HepG2 (cell line): ENCODE data around the gene PRRC2A. TPM values are rescaled to one million over a fixed set of nuclear protein-coding genes. Genes with fewer than 3 reads are reported as not detected.
A peak's percentile ranks its signal among the peaks of the same experiment; 100 is the strongest.

ENCODE experiments used
- AHR ChIP-seq: IDR thresholded peaks from 2 replicates; pipeline ENCODE4 v1.6.1; 2018; ENCODE audit warnings: missing genetic modification reagents, missing compliant biosample characterization
- E2F2 ChIP-seq: sonication (generic); formaldehyde crosslinking; IDR thresholded peaks from 2 replicates; pipeline ENCODE4 v1.4.0; 2020; ENCODE audit warnings: missing genetic modification reagents, borderline replicate concordance
- ELF3 ChIP-seq: IDR thresholded peaks from 2 replicates; pipeline ENCODE4 v1.6.1; 2016; ENCODE audit warnings: missing genetic modification reagents, missing compliant biosample characterization
- HNF1A ChIP-seq, 2 experiments: sonication (generic) in 1 of 2; formaldehyde crosslinking in 1 of 2; IDR thresholded peaks; 2 replicates each; pipeline versions ENCODE4 v1.4.0 to v1.6.1; 2016 to 2020; ENCODE audit warnings: borderline replicate concordance in 1 of 2, low read depth in 1 of 2, mild to moderate bottlenecking in 1 of 2, missing genetic modification reagents in 1 of 2
- HOXA5 ChIP-seq: sonication (generic); formaldehyde crosslinking; IDR thresholded peaks from 2 replicates; pipeline ENCODE4 v1.4.0; 2020; ENCODE audit warnings: missing genetic modification reagents
- IKZF4 ChIP-seq: sonication (generic); formaldehyde crosslinking; IDR thresholded peaks from 2 replicates; pipeline ENCODE4 v1.5.1; 2020; ENCODE audit warnings: borderline replicate concordance, mild to moderate bottlenecking, low read depth, missing genetic modification reagents; ENCODE audit errors: not compliant biosample characterization
- IKZF5 ChIP-seq: IDR thresholded peaks from 2 replicates; pipeline ENCODE4 v1.6.1; 2018; ENCODE audit warnings: missing genetic modification reagents, mild to moderate bottlenecking, missing compliant biosample characterization
- KDM5B ChIP-seq: sonication (generic); formaldehyde crosslinking; IDR thresholded peaks from 2 replicates; pipeline ENCODE4 v1.4.0; 2020; ENCODE audit warnings: missing genetic modification reagents, mild to moderate bottlenecking, borderline replicate concordance
- MAZ ChIP-seq, 2 experiments: sonication (generic) in 1 of 2; formaldehyde crosslinking in 1 of 2; IDR thresholded peaks; 2 replicates each; pipeline versions ENCODE4 v1.5.0 to v1.6.1; 2012 to 2020; ENCODE audit warnings: low read depth in 2 of 2, mild to moderate bottlenecking in 2 of 2, borderline replicate concordance in 1 of 2, improper control_type of control experiment in 1 of 2, low read length in 1 of 2, missing genetic modification reagents in 1 of 2, moderate library complexity in 1 of 2
- NAIF1 ChIP-seq: sonication (generic); formaldehyde crosslinking; IDR thresholded peaks from 2 replicates; pipeline ENCODE4 v1.5.0; 2020; ENCODE audit warnings: mild to moderate bottlenecking, missing genetic modification reagents, borderline replicate concordance
- NPAS2 ChIP-seq: sonication (generic); formaldehyde crosslinking; IDR thresholded peaks from 2 replicates; pipeline ENCODE4 v1.8.0; 2022; ENCODE audit warnings: mild to moderate bottlenecking, missing genetic modification reagents, borderline replicate concordance
- SMARCE1 ChIP-seq: fragments of 450-650 bp; IDR thresholded peaks from 2 replicates; pipeline ENCODE4 v1.6.1; 2017; ENCODE audit warnings: borderline replicate concordance
- XBP1 ChIP-seq: sonication (generic); formaldehyde crosslinking; IDR thresholded peaks from 2 replicates; pipeline ENCODE4 v1.5.0; 2020; ENCODE audit warnings: missing genetic modification reagents
- ZNF33B ChIP-seq: sonication (generic); formaldehyde crosslinking; IDR thresholded peaks from 2 replicates; pipeline ENCODE4 v1.5.1; 2020; ENCODE audit warnings: mild to moderate bottlenecking, missing genetic modification reagents
- ZNF367 ChIP-seq: sonication (generic); formaldehyde crosslinking; IDR thresholded peaks from 2 replicates; pipeline ENCODE4 v1.4.0; 2020; ENCODE audit warnings: missing genetic modification reagents, borderline replicate concordance
- ZNF629 ChIP-seq: sonication (generic); formaldehyde crosslinking; conservative IDR thresholded peaks from 2 replicates; pipeline ENCODE4 v1.5.0; 2020; ENCODE audit warnings: missing genetic modification reagents
- ZNF678 ChIP-seq: sonication (generic); formaldehyde crosslinking; IDR thresholded peaks from 2 replicates; pipeline ENCODE4 v1.4.0; 2020; ENCODE audit warnings: mild to moderate bottlenecking, missing genetic modification reagents
- polyA plus RNA-seq, 8 experiments: library from polyadenylated mRNA; depleted of rRNA in 3 of 8; stranded (reverse) in 7 of 8; unstranded in 1 of 8; fragments of >200 nt; fragmentation: Illumina TruSeq in 4 of 8; extraction: Trizol in 4 of 8; gene quantifications; 2 replicates each; pipeline versions ENCODE4 v1.2.1 to v1.2.3, GENCODE V29; 2011 to 2016; ENCODE audit warnings: low read depth in 4 of 8, missing spikeins in 1 of 8, mixed read lengths in 1 of 8; ENCODE audit not compliant: insufficient read depth in 1 of 8
- total RNA-seq, 5 experiments: library from RNA; depleted of rRNA; stranded (reverse); fragments of >200 nt; fragmentation: Illumina TruSeq; extraction: Trizol; gene quantifications; 2 replicates each; pipeline ENCODE4 v1.2.3, GENCODE V29; 2016; ENCODE audit warnings: low read depth in 1 of 5
- TF ChIP-seq, protein P1 (sequence below): IDR thresholded peaks from 2 replicates; pipeline ENCODE4 v1.6.1; 2016; ENCODE audit warnings: control low read depth

Gene PRRC2A
- total and polyA plus RNA-seq, 2 of the 13 experiments (the other 11 are each of a cell fraction or from before 2014, with no cell fraction given) = 38.9 to 47.4 TPM

DNA sequence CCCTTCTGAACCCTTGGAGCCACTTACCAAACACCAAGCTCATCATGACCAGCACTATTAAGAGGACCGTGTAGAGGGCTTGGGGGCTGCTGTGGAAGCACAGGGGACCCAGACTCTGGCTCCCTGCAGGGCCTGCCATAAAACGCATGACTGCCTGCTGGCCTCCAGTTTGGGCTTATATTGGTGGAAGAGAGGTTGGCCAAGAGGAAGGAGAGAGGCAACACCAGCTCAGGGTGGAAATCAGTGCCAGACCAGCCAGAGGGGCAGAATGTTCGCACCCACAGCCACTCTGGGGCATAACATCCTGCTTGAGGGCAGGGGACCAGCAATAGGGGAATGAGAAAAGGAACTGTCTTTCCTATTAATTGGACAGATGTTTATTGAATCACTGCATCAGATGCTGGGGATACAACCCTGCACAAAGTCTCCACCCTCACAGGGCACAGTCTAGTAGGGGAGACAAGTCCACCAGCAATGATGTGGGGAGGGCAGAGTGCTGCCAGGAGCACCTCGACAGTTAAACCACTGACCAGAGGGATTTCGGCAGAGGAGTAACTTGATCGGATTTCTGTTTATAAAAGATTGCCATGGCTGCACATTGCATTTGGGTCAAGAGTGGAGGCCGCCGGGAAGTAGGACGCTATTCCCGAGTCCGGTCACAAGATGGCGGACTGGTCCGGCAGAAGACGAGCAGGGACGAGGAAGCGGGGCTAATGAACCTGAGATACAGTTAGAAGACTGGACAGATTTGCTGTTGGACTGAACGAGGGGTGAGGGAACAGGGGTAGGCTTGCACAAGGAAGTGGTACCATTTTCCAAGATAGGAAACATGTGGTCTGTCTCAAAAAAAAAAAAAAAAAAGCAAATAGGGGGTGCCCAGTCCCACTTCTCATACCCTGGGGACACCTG is 60.0 kb downstream of the PRRC2A start, which contains the start of gene LY6G5C (continued):
- TF ChIP-seq IKZF4 (CRISPR knock-in tag) (no peak), IKZF5 (CRISPR knock-in tag) (peak; percentile 67; the same call in 1 of the 2 replicates), ELF3 (CRISPR knock-in tag) (peak; percentile 89), AHR (CRISPR knock-in tag) (peak; percentile 44; the same call in 1 of the 2 replicates), NAIF1 (no peak), HOXA5 (CRISPR knock-in tag) (no peak), ZNF33B (CRISPR knock-in tag) (no peak), ZNF629 (CRISPR knock-in tag) (no peak), MAZ (IDR thresholded peaks at IDR 0.05; ENCODE audit: borderline replicate concordance, low read depth, low read length) (no peak), MAZ (CRISPR knock-in tag; IDR thresholded peaks at IDR 0.05; ENCODE audit: low read depth) (0 out of 2 replicates have a peak, but pooled peaks have one; percentile 16), NPAS2 (CRISPR knock-in tag) (no peak), XBP1 (no peak), ZNF367 (no peak), SMARCE1 (no peak), ZNF678 (CRISPR knock-in tag) (no peak), E2F2 (CRISPR knock-in tag) (0 out of 2 replicates have a peak, but pooled peaks have one; percentile 46), KDM5B (no peak), HNF1A (IDR thresholded peaks at IDR 0.05; ENCODE audit: low read depth) (no peak), HNF1A (CRISPR knock-in tag; IDR thresholded peaks at IDR 0.05; ENCODE audit: borderline replicate concordance) (no peak)
- TF ChIP-seq, protein P1, sequence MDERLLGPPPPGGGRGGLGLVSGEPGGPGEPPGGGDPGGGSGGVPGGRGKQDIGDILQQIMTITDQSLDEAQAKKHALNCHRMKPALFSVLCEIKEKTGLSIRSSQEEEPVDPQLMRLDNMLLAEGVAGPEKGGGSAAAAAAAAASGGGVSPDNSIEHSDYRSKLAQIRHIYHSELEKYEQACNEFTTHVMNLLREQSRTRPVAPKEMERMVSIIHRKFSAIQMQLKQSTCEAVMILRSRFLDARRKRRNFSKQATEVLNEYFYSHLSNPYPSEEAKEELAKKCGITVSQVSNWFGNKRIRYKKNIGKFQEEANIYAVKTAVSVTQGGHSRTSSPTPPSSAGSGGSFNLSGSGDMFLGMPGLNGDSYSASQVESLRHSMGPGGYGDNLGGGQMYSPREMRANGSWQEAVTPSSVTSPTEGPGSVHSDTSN (CRISPR knock-in tag) = no peak
